GM12864 (cell line): Measurements from ENCODE around the gene USP21.

Source experiments
- DNase-seq: peaks from one replicate; pipeline ENCODE4 v3.0.0-alpha.2; 2011; ENCODE audit warnings: low read depth
- H3K4me3 ChIP-seq: 2 replicates; pipeline ENCODE4 v1.5.1; 2011; ENCODE audit warnings: mild to moderate bottlenecking, low read depth, low read length, control low read depth
- CTCF ChIP-seq: IDR thresholded peaks from 2 replicates; pipeline ENCODE4 v1.5.1; 2011; ENCODE audit warnings: low read depth, mild to moderate bottlenecking, moderate library complexity, low read length, control low read depth, inconsistent platforms; ENCODE audit errors: missing control alignments

USP21 gene

GRCh38 chr1:161138431-161138830 is 20.9 kb upstream of the USP21 start:
- no peak overlapping the region for H3K4me3 ChIP-seq
- TF ChIP-seq CTCF: no peak
- no peak for DNase-seq

DNA sequence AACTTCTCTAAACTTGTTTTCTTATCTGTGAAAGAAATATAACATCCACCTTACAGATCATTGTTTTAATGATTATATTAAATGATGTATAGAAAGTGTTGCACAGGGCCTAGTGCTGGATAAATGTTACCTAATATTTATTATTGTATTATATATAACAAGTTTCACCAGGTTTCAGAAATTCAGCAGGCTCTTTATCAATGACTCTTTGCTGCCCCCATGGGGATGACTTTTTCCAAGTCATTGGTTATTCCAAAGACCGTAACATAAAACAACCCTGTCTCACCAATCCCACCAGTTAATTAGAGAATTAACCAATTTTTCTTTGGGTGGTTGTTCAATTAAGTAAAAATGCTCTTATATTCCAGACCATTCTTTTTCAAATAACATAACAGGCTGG is 19.5 kb upstream of the USP21 start:
- no peak overlapping the region for H3K4me3 ChIP-seq
- no peak for DNase-seq
- TF ChIP-seq CTCF: peak; percentile 42

DNA sequence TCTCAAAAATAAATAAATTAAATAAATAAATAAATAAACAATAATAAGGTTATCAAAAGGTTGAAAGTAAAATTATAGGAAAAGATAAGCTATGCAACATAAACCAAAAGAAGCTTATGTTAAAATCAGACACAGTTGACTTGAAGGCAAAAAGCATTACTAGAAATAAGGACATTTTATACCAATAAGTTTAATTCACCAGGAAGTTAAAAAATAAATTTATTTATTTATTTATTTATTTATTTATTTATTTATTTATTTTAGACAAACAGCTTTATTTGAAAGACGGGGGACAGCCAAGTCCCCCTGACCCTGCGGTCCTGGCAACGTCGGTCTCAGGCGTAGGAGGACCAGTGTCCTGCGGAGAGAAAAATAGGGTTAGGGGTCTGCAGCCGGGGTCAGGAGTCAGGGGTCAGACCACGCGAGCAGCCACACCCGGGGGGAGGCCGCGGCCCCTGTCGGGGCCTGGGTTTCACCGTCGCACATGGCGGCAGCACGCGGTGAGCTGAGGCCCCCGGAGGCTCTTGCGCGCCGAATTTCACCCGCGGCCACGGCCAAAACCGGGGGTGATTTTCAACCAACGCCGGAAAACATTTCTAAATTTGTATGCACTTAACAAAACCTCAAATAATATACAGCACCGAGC is 18.4 kb upstream of the USP21 start:
- TF ChIP-seq CTCF: no peak
- no peak for DNase-seq
- H3K4me3 ChIP-seq: no peak overlapping the region

DNA sequence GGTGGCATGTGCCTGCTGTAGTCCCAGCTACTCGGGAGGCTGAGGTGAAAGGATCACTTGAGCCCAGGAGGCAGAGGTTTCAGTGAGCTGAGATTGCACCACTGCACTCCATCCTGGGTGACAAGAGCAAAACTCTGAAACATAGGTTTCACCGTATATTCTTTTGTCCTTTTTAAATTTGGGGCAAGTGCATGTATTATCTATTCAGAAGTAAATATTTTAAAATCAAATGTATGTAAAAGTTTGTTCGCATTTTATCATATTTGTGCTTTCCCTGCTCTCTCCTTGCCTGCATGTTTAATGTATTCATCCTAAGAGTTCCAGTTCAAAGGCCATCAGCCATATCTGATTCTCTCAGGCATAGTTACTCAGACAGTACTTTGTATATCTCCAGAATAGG is 13.5 kb upstream of the USP21 start:
- TF ChIP-seq CTCF: no peak
- no peak for DNase-seq
- no peak overlapping the region for H3K4me3 ChIP-seq

DNA sequence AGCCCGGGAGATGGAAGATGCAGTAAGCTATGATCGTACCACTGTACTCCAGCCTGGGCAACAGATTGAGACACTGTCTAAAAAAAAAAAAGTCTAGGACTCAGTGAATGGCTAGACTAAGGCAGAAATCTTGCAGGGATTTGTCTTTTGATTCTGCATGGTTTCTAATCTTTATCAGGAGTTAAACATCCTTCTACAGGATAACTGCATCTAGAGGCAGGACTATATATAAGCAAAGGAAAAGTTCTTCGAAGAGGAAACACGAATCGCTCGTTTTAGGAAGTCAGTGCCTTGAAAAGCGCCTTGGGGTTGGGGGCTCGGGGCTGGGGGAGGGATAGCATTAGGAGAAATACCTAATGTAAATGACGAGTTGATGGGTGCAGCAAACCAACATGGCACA is 6.1 kb upstream of the USP21 start:
- H3K4me3 ChIP-seq: peak overlapping the region; percentile 74
- TF ChIP-seq CTCF: no peak
- DNase-seq: no peak

- peak within 1 kb of the TSS; percentile 74 for H3K4me3 ChIP-seq
- no peak for TF ChIP-seq CTCF
- DNase-seq: peak; percentile 88
These were observed 5.5 kb upstream of the USP21 start, which contains the start of gene UFC1 for GRCh38 chr1:161153682-161154337. TSS of gene UFC1 (plus strand) at chr1:161153978. CDS start at chr1:161153998, 20 bp downstream.

GRCh38 chr1:161157867-161158266 is 1.4 kb upstream of the USP21 start:
- no peak overlapping the region for H3K4me3 ChIP-seq
- no peak for TF ChIP-seq CTCF
- DNase-seq: no peak
